HEK293 (cell line): Measurements from ENCODE around the gene RIBC2.

Experiments used
- CTCF ChIP-seq: fragments of 450-650 bp; formaldehyde crosslinking; IDR thresholded peaks from 2 replicates; pipeline ENCODE4 v1.5.1; 2016; ENCODE audit warnings: missing biosample characterization, missing genetic modification characterization
- KLF1 ChIP-seq: fragments of 450-650 bp; formaldehyde crosslinking; IDR thresholded peaks from 2 replicates; pipeline ENCODE4 v1.5.1; 2016; ENCODE audit warnings: missing biosample characterization, missing genetic modification characterization
- REST ChIP-seq: fragments of 450-650 bp; formaldehyde crosslinking; IDR thresholded peaks from 2 replicates; pipeline ENCODE4 v1.5.1; 2016; ENCODE audit warnings: missing biosample characterization, missing genetic modification characterization
- YY1 ChIP-seq: fragments of 450-650 bp; formaldehyde crosslinking; IDR thresholded peaks from 2 replicates; pipeline ENCODE4 v1.5.1; 2018; ENCODE audit warnings: missing biosample characterization, missing genetic modification characterization
- ZFP3 ChIP-seq: fragments of 450-650 bp; formaldehyde crosslinking; IDR thresholded peaks from 2 replicates; pipeline ENCODE4 v1.5.1; 2016; ENCODE audit warnings: low read depth, missing biosample characterization, missing genetic modification characterization
- ZNF146 ChIP-seq: fragments of 450-650 bp; formaldehyde crosslinking; IDR thresholded peaks from 2 replicates; pipeline ENCODE4 v1.5.1; 2016; ENCODE audit warnings: missing biosample characterization, missing genetic modification characterization

- no peak for TF ChIP-seq CTCF (tag by site-specific recombination)
- TF ChIP-seq YY1, result no peak
- TF ChIP-seq ZNF146 (tag by site-specific recombination), result no peak
- TF ChIP-seq ZFP3 (tag by site-specific recombination), result no peak
- no peak for TF ChIP-seq KLF1 (tag by site-specific recombination)
- no peak for TF ChIP-seq REST (tag by site-specific recombination)
Observed at GRCh38 chr22:45450921-45451651, 37.6 kb downstream of the RIBC2 start.
